ENCODE measurements around the gene TDRD9. TPM values are rescaled to one million over a fixed set of nuclear protein-coding genes. Genes with fewer than 3 reads are reported as not detected.

The TDRD9 gene
- total RNA-seq, 2 donors from 2014 or later, result 0.95 TPM; not detected in 1

DNA sequence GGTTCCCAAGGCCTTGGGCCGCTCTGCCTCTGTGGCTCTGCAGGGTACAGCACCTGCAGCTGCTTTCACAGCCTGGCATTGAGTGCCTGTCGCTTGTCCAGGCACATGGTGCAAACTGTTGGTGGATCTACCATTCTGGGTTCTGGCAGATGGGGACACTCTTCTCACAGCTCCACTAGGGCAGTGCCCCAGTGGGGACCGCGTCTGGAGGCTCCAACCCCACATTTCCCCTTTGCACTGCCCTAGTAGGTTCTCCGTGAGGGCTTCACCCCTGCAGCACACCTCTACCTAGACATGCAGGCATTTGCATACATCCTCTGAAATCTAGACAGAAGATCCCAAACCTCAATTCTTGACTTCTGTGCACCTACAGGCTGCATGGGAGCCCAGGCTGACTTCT lies 138.0 kb downstream of the TDRD9 start:
- peaks cover 8% of the 10 kb centered on the region for H3K9me3 Mint-ChIP-seq
- no peaks in the 10 kb centered on the region for H3K4me1 Mint-ChIP-seq
- H3K27me3 Mint-ChIP-seq, result peaks cover 39% of the 10 kb centered on the region
- H3K4me3 Mint-ChIP-seq, result no peak overlapping the region
- H3K27ac Mint-ChIP-seq, result no peak overlapping the region
- H3K36me3 Mint-ChIP-seq (ENCODE audit: low read depth), result no peaks in the 10 kb centered on the region
- ATAC-seq (replicated peaks), result no peak

DNA sequence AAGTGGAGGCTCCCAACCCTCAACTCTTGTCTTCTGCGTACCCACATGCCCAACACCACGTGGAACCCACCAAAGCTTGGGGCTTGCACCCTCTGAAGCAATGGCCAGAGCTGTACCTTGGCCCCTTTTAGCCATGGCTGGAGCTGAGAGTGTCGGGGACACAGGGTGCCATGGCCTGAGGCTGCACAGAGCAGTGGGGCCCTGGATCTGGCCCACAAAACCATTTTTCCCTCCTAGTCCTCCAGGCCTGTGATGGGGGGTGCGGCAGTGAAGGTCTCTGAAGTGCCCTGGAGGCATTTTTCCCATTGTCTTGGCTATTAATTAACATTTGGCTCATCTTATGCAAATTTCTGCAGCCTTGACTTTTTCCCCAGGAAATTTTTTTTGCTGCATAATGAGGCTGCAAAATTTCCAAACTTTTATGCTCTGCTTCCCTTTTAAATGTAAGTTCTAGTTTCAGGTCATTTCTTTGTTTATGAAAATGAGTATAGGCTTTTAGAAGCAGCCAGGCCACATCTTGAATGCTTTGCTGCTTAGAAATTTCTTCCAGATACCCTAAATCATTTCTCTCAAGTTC lies 138.6 kb downstream of the TDRD9 start:
- H3K9me3 Mint-ChIP-seq, result peaks cover 8% of the 10 kb centered on the region
- H3K27me3 Mint-ChIP-seq, result peaks cover 37% of the 10 kb centered on the region
- ATAC-seq (replicated peaks), result no peak
- no peaks in the 10 kb centered on the region for H3K36me3 Mint-ChIP-seq (ENCODE audit: low read depth)
- no peak overlapping the region for H3K4me3 Mint-ChIP-seq
- H3K27ac Mint-ChIP-seq, result no peak overlapping the region
- no peaks in the 10 kb centered on the region for H3K4me1 Mint-ChIP-seq

DNA sequence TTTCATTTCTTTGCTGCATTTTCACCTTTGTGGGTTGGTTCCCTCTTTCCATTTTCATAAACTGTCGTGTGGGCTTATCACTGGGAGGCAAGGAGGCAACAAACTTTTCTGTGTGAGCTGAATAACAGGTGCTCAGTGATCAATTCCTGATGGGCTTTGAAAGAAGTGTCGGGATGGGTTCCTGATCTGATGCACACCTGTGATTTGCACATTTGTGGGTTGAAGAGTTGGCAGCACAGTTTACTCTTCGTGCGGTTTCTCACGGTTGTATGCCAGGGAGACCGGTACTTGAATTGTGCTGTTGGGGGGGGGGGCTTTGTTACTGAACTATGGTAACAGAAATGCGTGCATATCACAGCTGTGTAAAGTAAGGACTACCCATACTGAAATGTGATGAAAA lies 141.3 kb downstream of the TDRD9 start:
- Mint-ChIP-seq H3K27ac (no peak overlapping the region), H3K9me3 (peaks cover 14% of the 10 kb centered on the region)

DNA sequence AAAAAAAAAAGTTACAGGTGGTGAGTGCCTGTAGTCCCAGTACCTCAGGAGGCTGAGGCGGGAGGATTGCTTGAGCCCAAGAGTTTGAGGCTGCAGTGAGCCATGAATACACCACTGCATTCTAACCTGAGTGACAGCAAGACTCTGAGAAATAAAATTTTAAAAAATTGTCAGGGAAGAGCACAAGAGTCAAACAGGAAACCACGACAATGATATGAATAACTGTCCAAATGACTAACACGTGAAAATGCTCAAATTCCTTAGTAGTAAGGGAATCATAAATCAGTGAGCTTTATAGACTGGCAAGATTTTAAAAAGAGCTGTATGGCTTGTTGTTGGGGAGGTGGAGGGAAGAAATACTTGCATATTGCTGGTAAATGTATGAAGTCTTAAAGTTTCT lies 144.3 kb downstream of the TDRD9 start:
- Mint-ChIP-seq H3K4me1 (no peaks in the 10 kb centered on the region), H3K27me3 (peaks cover 12% of the 10 kb centered on the region), H3K36me3 (ENCODE audit: low read depth) (no peaks in the 10 kb centered on the region), H3K27ac (no peak overlapping the region), H3K9me3 (peaks cover 6% of the 10 kb centered on the region), H3K4me3 (no peak overlapping the region)
- ATAC-seq (replicated peaks), result no peak

More for the DNA sequence above, 141.3 kb downstream of the TDRD9 start:
- Mint-ChIP-seq H3K27me3 (peaks cover 25% of the 10 kb centered on the region), H3K4me1 (no peaks in the 10 kb centered on the region), H3K4me3 (no peak overlapping the region), H3K36me3 (ENCODE audit: low read depth) (no peaks in the 10 kb centered on the region)
- no peak for ATAC-seq (replicated peaks)

DNA sequence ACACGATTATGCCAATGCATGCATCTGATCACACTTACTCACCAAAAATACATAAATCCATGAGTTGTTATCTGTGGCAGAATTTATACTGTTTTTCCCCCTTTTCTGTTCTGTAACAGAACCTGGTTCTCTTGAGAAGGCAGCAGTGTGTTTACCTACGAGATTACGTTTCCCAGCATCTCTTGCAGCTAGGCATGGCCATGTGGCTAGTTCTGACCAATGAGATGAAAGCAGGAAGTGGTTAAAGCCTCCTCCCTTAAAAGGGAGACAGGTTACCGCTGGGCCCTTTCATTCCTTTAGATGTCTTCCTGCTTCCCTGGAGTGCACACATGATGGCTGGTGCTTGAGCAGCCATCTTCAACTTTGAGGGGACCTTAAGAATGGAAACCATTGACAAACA lies 145.5 kb downstream of the TDRD9 start:
- no peak for ATAC-seq (replicated peaks)
- no peaks in the 10 kb centered on the region for H3K36me3 Mint-ChIP-seq (ENCODE audit: low read depth)
- H3K4me3 Mint-ChIP-seq, result no peak overlapping the region
- peaks cover 6% of the 10 kb centered on the region for H3K9me3 Mint-ChIP-seq
- peaks cover 6% of the 10 kb centered on the region for H3K4me1 Mint-ChIP-seq
- no peak overlapping the region for H3K27ac Mint-ChIP-seq
- peaks cover 9% of the 10 kb centered on the region for H3K27me3 Mint-ChIP-seq

DNA sequence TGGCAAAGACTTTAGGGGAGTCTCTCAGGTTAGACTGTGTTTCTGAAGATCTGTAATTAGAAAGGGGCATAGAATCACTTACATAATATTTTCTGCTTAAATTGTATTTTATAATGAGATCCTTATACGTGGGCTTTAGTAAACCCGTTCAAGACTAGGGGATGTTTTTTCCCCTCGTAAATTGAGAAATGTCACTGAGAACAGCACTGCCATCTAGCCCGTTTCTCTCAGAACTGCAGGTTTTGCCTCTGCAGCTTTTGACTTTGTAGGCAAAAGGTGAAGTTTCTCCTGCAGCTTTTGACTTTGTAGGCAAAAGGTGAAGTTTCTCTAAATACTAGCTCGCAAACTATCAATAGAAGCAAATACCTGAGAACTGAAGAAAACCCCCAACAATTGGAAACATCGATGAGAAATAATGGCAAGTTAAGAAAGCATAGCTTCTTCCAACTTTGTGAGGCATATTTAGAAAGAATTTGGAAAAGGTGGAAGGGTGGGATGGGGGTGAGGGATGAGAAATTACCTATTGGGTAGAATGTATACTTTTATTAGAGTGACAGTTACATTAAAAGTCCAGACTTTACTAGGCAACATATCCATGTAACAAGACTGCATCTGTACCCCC lies 147.4 kb downstream of the TDRD9 start:
- Mint-ChIP-seq H3K4me1 (peaks cover 6% of the 10 kb centered on the region), H3K4me3 (no peak overlapping the region), H3K27me3 (no peaks in the 10 kb centered on the region), H3K36me3 (ENCODE audit: low read depth) (no peaks in the 10 kb centered on the region), H3K9me3 (peaks cover 6% of the 10 kb centered on the region), H3K27ac (no peak overlapping the region)
- no peak for ATAC-seq (replicated peaks)

DNA sequence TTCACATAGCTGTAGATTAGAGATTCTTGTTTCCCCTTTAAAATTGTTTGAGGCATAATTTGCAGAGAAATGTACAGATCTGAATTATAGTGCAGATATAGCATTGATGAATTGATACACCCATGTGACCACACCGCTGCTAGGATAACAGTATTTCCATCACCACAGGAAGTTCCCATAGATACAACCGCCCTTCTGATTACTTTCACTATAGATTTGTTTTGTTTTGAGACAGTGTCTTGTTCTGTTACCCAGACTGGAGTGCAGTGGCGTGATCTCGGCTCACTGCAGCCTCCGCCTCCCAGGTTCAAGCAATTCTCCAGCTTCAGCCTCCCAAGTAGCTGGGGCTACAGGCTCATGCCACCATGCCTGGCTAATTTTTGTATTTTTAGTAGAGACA lies 148.5 kb downstream of the TDRD9 start:
- no peak overlapping the region for H3K27ac Mint-ChIP-seq
- H3K36me3 Mint-ChIP-seq (ENCODE audit: low read depth), result no peaks in the 10 kb centered on the region
- no peaks in the 10 kb centered on the region for H3K27me3 Mint-ChIP-seq
- H3K4me3 Mint-ChIP-seq, result peak overlapping the region; percentile 4
- peaks cover 6% of the 10 kb centered on the region for H3K4me1 Mint-ChIP-seq
- peak; percentile 42 for ATAC-seq (replicated peaks)
- peaks cover 6% of the 10 kb centered on the region for H3K9me3 Mint-ChIP-seq

DNA sequence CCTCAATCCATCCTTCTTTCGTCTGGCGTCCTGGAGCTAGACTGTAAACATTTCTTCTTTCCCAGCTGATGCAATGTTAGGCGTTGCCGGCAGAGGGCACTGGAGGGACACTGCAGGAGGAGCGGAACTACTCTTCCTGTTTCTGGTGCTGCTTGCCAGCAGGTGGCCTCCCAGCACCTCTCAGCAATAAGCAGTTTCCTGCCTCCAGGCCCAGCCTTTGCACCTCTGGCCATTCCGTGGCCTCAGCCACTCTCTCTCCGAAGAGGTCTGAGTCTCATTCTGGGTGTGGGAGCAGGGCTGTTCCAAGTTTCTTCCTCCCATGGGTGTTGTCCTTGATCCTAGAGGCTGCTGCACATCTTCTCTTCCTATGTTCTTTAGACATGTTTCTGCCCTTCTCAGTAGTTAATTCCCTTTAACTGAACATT lies 149.8 kb downstream of the TDRD9 start:
- Mint-ChIP-seq H3K27me3 (no peaks in the 10 kb centered on the region), H3K27ac (peak overlapping the region; percentile 77), H3K9me3 (no peaks in the 10 kb centered on the region), H3K4me3 (peak overlapping the region; percentile 58), H3K4me1 (peaks cover 6% of the 10 kb centered on the region), H3K36me3 (ENCODE audit: low read depth) (no peaks in the 10 kb centered on the region)
- ATAC-seq (replicated peaks), result peak; percentile 98

DNA sequence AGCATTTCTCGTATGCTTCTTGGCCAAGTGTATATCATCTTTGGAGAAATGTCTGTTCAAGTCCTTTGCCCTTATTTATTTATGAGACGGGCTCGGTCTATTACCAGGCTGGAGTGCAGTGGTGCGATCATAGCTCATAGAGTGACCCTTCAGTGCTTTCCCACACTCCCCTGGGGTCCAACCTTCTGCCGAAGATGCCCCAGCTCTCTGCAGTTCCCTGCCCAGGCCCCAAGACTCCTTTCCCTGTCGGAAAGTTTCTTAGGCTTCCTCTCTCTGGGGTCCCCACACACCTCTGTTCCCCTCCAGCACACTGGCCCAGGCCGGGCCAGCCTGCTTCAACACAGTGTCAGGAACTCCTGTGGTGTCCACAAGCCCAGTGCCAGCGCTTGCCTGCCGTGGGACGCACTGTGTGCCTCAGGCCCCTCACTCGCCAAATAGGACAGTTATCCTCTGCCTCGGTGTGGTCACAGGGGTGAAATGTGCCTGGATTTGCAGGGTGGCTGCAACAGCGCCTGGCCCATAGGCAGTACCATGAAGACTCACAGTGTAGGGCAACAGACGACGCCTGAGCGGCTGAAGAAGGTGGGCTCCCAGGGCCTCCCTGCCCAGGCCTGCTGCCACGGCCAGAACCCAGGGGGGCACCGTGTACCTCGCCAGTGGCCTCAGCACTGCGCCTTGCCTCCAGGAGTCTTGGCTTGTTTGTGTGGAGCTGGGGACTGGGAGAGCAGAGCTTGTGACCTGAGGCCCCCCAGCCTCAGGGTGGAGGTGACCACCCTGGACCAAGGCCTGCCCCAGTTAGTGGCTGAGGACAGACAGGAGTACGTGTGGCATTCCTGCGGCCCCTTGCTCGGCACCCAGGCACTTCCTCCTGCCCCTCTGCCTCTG lies 152.4 kb downstream of the TDRD9 start:
- Mint-ChIP-seq H3K4me3 (no peak overlapping the region), H3K9me3 (no peaks in the 10 kb centered on the region), H3K36me3 (ENCODE audit: low read depth) (no peaks in the 10 kb centered on the region), H3K4me1 (peaks cover 6% of the 10 kb centered on the region), H3K27ac (no peak overlapping the region), H3K27me3 (peaks cover 4% of the 10 kb centered on the region)
- no peak for ATAC-seq (replicated peaks)

DNA sequence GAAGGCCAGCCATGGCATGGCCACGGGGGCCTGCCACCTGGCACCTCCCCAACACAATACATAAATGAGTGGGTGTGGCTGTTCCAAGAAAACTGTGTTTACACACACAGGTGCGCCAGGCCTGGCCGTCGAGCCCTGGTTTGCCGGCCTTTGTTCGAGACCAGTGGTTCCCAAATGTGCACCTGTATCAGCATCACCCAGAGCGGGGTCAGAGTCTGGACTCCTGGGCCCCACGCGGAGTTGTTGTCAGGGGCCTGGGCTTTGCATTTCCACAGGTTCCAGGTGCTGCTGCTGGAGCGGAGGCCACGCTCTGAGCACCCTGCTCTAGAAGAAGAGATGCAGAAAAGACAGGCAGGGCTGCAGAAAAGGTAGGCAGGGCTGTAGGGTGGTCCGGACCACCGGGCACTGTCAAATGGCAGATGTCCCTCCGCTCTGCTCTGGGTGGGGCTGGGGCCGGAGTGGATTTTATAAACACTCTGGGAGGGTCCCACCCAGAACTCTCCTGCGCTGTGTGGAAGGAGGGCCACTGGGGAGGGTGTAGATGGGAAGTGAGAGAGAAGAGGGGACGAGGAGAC lies 153.1 kb downstream of the TDRD9 start:
- Mint-ChIP-seq H3K27ac (no peak overlapping the region), H3K4me3 (no peak overlapping the region), H3K9me3 (no peaks in the 10 kb centered on the region), H3K4me1 (peaks cover 6% of the 10 kb centered on the region), H3K36me3 (ENCODE audit: low read depth) (no peaks in the 10 kb centered on the region), H3K27me3 (peaks cover 4% of the 10 kb centered on the region)
- ATAC-seq (replicated peaks), result no peak

DNA sequence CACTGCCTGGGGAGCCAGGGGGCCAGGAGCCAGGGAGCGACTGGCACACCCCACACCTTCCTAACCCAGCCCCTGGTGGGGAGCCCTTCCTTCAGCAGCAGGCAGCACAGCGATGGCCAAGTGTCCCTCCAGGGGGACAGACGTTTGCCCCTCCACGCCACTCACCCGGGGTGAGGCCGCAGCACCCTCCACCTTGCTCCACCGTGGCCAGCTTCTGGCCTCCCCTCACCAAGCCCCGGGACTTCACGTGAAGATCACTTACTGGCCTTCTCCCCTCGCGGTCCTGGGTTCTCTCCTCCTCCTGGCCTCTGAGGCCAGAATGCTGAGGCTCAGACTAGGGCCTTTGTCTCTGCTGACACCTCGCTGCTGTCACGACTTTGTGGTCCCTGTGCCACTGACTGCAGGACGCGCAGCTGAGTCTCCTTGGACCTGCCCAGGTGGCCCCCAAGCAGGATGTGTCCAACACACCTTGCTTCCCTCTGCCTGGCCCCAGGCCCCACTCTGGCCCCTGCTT lies 153.8 kb downstream of the TDRD9 start:
- H3K36me3 Mint-ChIP-seq (ENCODE audit: low read depth), result no peaks in the 10 kb centered on the region
- ATAC-seq (replicated peaks), result no peak
- no peaks in the 10 kb centered on the region for H3K9me3 Mint-ChIP-seq
- no peak overlapping the region for H3K27ac Mint-ChIP-seq
- peaks cover 4% of the 10 kb centered on the region for H3K27me3 Mint-ChIP-seq
- no peak overlapping the region for H3K4me3 Mint-ChIP-seq
- peaks cover 6% of the 10 kb centered on the region for H3K4me1 Mint-ChIP-seq

DNA sequence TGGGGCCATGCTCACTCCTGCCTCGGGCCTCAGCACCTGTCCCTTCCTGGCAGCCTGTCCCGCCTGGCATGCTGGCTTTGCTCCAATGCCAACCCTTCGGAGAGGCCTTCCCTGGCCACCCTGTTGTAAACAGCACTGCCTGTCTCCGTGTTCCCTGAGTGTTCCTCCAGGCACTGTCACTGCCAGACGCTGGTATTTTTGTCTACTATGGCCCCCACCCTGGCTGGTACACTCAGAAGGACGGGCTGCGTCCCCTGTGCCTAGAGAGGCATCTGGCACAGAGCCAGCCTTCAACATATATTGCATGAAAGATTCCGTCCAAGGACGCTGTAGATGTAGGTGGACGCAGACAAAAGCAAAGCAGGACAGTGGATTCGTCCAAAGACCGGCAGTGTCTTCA lies 154.6 kb downstream of the TDRD9 start:
- Mint-ChIP-seq H3K9me3 (no peaks in the 10 kb centered on the region), H3K4me3 (no peak overlapping the region), H3K4me1 (peaks cover 4% of the 10 kb centered on the region), H3K27ac (no peak overlapping the region), H3K27me3 (peaks cover 4% of the 10 kb centered on the region), H3K36me3 (ENCODE audit: low read depth) (no peaks in the 10 kb centered on the region)
- no peak for ATAC-seq (replicated peaks)

DNA sequence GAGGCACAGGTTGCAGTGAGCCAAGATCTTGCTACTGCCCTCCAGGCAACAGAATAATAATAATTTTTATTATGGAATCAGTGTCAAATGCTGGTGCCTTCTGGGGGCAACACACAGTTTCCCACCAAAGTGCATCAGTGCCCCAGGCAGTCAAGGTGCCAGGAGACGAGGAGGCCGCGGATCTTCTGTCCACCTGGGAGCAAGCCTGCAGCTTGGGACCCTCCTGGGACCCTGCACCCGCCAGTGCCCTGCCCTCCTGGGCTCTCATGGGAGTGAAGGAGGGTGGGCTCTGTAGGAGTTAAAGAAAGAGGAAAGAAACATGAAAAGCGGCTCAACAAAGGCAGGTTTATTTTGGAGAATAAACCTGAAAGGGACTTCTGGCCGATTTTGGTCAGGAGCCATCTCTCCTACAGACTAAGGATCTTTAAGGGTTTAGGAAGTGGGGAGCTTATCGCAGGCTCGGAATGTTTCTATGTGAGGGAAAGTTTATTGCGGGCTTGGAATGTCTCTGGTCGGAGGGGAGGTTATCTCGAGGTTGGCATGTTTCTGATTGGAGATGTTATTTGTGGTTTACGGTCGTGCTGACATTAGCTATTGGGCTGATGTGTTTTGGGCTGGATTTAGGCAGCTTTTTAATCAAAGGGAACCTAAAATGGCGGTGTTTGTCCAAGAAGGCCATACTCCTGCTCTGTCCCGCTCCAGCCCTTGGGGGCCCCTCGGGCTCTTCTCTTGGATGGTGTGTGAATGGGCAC lies 156.2 kb downstream of the TDRD9 start:
- Mint-ChIP-seq H3K36me3 (ENCODE audit: low read depth) (no peaks in the 10 kb centered on the region), H3K27ac (no peak overlapping the region), H3K4me1 (no peaks in the 10 kb centered on the region), H3K9me3 (no peaks in the 10 kb centered on the region), H3K4me3 (no peak overlapping the region), H3K27me3 (peaks cover 4% of the 10 kb centered on the region)
- no peak for ATAC-seq (replicated peaks)

All from activated T-helper 17 cell treated with anti-CD3 and anti-CD28 coated beads, Interleukin-2, amount 50 U/mL, for 72 hours (primary cell).